Progenitor cell of endocrine pancreas (in vitro differentiated cells): ENCODE results near the gene SF3A1. TPM values are rescaled to one million over a fixed set of nuclear protein-coding genes. Genes with fewer than 3 reads are reported as not detected.

ENCODE experiments used
- DNase-seq: peaks from one replicate; pipeline ENCODE4 v3.0.0; 2021; ENCODE audit warnings: low spot score; ENCODE audit not compliant: unreplicated experiment
- H3K27ac Mint-ChIP-seq: 2 replicates; pipeline ENCODE4 v1.8.0; 2021; ENCODE audit warnings: mild to moderate bottlenecking, moderate library complexity, mixed read lengths
- H3K27me3 Mint-ChIP-seq: 2 replicates; pipeline ENCODE4 v1.8.0; 2021; ENCODE audit warnings: mixed read lengths
- H3K36me3 Mint-ChIP-seq: 2 replicates; pipeline ENCODE4 v1.8.0; 2022; ENCODE audit warnings: mixed read lengths; ENCODE audit not compliant: insufficient read depth
- H3K4me1 Mint-ChIP-seq: 2 replicates; pipeline ENCODE4 v1.8.0; 2021; ENCODE audit warnings: low read depth, mixed read lengths
- H3K4me3 Mint-ChIP-seq: 2 replicates; pipeline ENCODE4 v1.8.0; 2021; ENCODE audit warnings: low read depth, mild to moderate bottlenecking, moderate library complexity, mixed read lengths
- H3K9me3 Mint-ChIP-seq: 2 replicates; pipeline ENCODE4 v1.8.0; 2021; ENCODE audit warnings: low read depth, mixed read lengths
- total RNA-seq: library from RNA; stranded (reverse); gene quantifications from 2 replicates; pipeline ENCODE4 v1.2.1, GENCODE V29; 2021
- TF ChIP-seq, protein P1 (sequence below): fragments of 200-600 bp; sonication (generic); IDR thresholded peaks from one replicate; pipeline ENCODE4 v1.5.0; 2021; ENCODE audit warnings: antibody characterized with exemption, mild to moderate bottlenecking; ENCODE audit not compliant: unreplicated experiment

Gene SF3A1
- total RNA-seq, 1 donor from 2014 or later, result 165 TPM

DNA sequence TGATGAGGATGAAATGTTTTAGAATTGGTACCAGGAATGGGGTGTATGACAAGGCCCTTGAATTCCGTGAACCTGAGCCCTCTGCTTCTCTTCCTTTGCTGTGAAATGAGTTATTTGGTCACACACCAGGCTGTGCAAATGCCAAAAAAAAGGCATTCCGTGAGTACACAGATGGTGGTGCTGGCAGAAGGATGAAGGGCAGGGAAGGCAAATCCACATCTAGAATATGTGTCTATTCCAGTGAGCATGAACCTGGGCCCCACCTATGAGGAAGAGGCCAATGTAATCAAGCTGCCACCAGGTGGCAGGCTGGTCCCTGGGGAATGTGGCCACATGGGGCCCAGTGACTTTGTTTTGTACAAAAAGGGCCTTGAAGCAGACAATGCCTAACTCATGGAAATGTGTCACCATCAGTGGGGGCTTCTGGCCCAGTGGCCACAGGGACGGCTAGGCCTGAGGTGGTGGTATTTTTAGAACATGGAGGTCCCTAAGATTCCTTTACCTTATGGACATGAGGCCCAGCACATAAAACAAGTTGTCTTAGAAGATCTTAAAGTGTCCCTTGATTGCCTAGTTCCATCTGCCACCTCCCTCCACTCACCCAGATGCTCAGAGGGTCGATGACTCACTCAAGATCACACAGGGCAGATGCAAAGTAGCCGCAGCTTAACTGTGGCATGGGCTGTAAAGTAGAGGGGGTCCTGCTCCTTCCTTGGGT lies 34.4 kb upstream of the SF3A1 start:
- H3K36me3 Mint-ChIP-seq, result no peaks in the 10 kb centered on the region
- no peak overlapping the region for H3K4me3 Mint-ChIP-seq
- peaks cover 11% of the 10 kb centered on the region for H3K4me1 Mint-ChIP-seq
- H3K9me3 Mint-ChIP-seq, result no peaks in the 10 kb centered on the region
- TF ChIP-seq, protein P1, sequence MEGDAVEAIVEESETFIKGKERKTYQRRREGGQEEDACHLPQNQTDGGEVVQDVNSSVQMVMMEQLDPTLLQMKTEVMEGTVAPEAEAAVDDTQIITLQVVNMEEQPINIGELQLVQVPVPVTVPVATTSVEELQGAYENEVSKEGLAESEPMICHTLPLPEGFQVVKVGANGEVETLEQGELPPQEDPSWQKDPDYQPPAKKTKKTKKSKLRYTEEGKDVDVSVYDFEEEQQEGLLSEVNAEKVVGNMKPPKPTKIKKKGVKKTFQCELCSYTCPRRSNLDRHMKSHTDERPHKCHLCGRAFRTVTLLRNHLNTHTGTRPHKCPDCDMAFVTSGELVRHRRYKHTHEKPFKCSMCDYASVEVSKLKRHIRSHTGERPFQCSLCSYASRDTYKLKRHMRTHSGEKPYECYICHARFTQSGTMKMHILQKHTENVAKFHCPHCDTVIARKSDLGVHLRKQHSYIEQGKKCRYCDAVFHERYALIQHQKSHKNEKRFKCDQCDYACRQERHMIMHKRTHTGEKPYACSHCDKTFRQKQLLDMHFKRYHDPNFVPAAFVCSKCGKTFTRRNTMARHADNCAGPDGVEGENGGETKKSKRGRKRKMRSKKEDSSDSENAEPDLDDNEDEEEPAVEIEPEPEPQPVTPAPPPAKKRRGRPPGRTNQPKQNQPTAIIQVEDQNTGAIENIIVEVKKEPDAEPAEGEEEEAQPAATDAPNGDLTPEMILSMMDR, result peak; percentile 71
- peaks cover 18% of the 10 kb centered on the region for H3K27me3 Mint-ChIP-seq
- H3K27ac Mint-ChIP-seq, result peak overlapping the region; percentile 91
- peak; percentile 20 for DNase-seq

- Mint-ChIP-seq H3K4me1 (peaks cover 10% of the 10 kb centered on the region), H3K9me3 (no peaks in the 10 kb centered on the region), H3K36me3 (peaks cover 1% of the 10 kb centered on the region), H3K4me3 (peak within 1 kb of the TSS; percentile 77), H3K27me3 (peaks cover 5% of the 10 kb centered on the region), H3K27ac (peak within 1 kb of the TSS; percentile 79)
- TF ChIP-seq, protein P1, result peak; percentile 97
- peak; percentile 89 for DNase-seq
Measured at GRCh38 chr22:30386960-30387827, 30.5 kb upstream of the SF3A1 start, which contains the start of gene RNF215. Gene RNF215 (minus strand): TSS chr22:30387411. CDS start chr22:30387313, 98 bp downstream.

- Mint-ChIP-seq H3K27me3 (peaks cover 5% of the 10 kb centered on the region), H3K36me3 (peaks cover 1% of the 10 kb centered on the region), H3K9me3 (no peaks in the 10 kb centered on the region), H3K27ac (peak overlapping the region; percentile 79), H3K4me3 (peak overlapping the region; percentile 77), H3K4me1 (peaks cover 10% of the 10 kb centered on the region)
- no peak for DNase-seq
- TF ChIP-seq, protein P1, result no peak
Measured at GRCh38 chr22:30386608-30386959, 29.9 kb upstream of the SF3A1 start.

- no peak for DNase-seq
- Mint-ChIP-seq H3K9me3 (no peaks in the 10 kb centered on the region), H3K27me3 (peaks cover 5% of the 10 kb centered on the region), H3K4me3 (peak overlapping the region; percentile 77), H3K4me1 (peaks cover 10% of the 10 kb centered on the region), H3K36me3 (peaks cover 1% of the 10 kb centered on the region), H3K27ac (no peak overlapping the region)
- TF ChIP-seq, protein P1, result no peak
Measured at GRCh38 chr22:30385942-30386341, 29.2 kb upstream of the SF3A1 start.

DNA sequence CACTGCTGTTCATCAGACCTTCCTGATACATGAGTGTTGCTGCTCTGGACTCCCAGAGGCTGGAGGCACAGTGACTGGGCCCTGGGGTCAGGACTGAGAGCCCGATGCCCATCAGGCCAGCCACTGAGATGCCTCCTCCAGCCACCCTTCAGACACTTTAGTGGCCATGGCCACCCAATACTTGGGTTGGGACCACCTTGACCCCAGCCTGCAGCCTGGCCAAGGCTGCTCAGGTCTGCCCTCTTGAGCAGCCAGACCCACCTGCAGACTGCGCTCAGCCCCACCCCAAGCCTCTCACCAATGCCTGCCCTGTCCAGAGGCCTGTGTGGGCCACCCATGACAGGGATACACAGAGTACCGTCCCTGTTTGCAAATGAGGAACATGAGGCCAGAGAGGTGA lies 26.4 kb upstream of the SF3A1 start:
- Mint-ChIP-seq H3K27me3 (peaks cover 3% of the 10 kb centered on the region), H3K4me3 (no peak overlapping the region), H3K27ac (no peak overlapping the region), H3K36me3 (peaks cover 5% of the 10 kb centered on the region), H3K9me3 (no peaks in the 10 kb centered on the region), H3K4me1 (peaks cover 10% of the 10 kb centered on the region)
- TF ChIP-seq, protein P1, result no peak
- no peak for DNase-seq
